HEK293 (cell line): ENCODE results near the gene ARX.

Experiments used
- ATF2 ChIP-seq: fragments of 450-650 bp; formaldehyde crosslinking; IDR thresholded peaks from 2 replicates; pipeline ENCODE4 v1.5.1; 2016; ENCODE audit warnings: missing biosample characterization, missing genetic modification characterization, low read depth
- CTCF ChIP-seq: fragments of 450-650 bp; formaldehyde crosslinking; IDR thresholded peaks from 2 replicates; pipeline ENCODE4 v1.5.1; 2016; ENCODE audit warnings: missing biosample characterization, missing genetic modification characterization
- FEZF1 ChIP-seq: fragments of 450-650 bp; formaldehyde crosslinking; IDR thresholded peaks from 2 replicates; pipeline ENCODE4 v1.5.1; 2016; ENCODE audit warnings: missing biosample characterization, missing genetic modification characterization
- SP2 ChIP-seq: fragments of 450-650 bp; formaldehyde crosslinking; IDR thresholded peaks from 2 replicates; pipeline ENCODE4 v1.5.1; 2016; ENCODE audit warnings: missing biosample characterization, missing genetic modification characterization
- TCF7L2 ChIP-seq: IDR thresholded peaks from 2 replicates; pipeline ENCODE4 v1.6.1; 2011; ENCODE audit warnings: low read depth, mild to moderate bottlenecking, inconsistent platforms, low read length, moderate library complexity, borderline replicate concordance
- YY1 ChIP-seq: fragments of 450-650 bp; formaldehyde crosslinking; IDR thresholded peaks from 2 replicates; pipeline ENCODE4 v1.5.1; 2018; ENCODE audit warnings: missing biosample characterization, missing genetic modification characterization
- ZBTB6 ChIP-seq: fragments of 450-650 bp; formaldehyde crosslinking; IDR thresholded peaks from 2 replicates; pipeline ENCODE4 v1.5.1; 2017; ENCODE audit warnings: missing biosample characterization, missing genetic modification characterization
- ZBTB7A ChIP-seq: fragments of 450-650 bp; formaldehyde crosslinking; IDR thresholded peaks from 2 replicates; pipeline ENCODE4 v1.5.1; 2016; ENCODE audit warnings: low read depth, missing biosample characterization, missing genetic modification characterization
- ZFP3 ChIP-seq: fragments of 450-650 bp; formaldehyde crosslinking; IDR thresholded peaks from 2 replicates; pipeline ENCODE4 v1.5.1; 2016; ENCODE audit warnings: low read depth, missing biosample characterization, missing genetic modification characterization
- ZNF18 ChIP-seq: fragments of 450-650 bp; formaldehyde crosslinking; IDR thresholded peaks from 2 replicates; pipeline ENCODE4 v1.5.1; 2016; ENCODE audit warnings: missing biosample characterization, missing genetic modification characterization
- ZNF24 ChIP-seq: fragments of 450-650 bp; formaldehyde crosslinking; IDR thresholded peaks from 2 replicates; pipeline ENCODE4 v1.5.1; 2016; ENCODE audit warnings: missing biosample characterization, missing genetic modification characterization
- ZNF623 ChIP-seq: fragments of 450-650 bp; formaldehyde crosslinking; IDR thresholded peaks from 2 replicates; pipeline ENCODE4 v1.5.1; 2016; ENCODE audit warnings: missing biosample characterization, missing genetic modification characterization
- ZNF670 ChIP-seq: fragments of 450-650 bp; formaldehyde crosslinking; IDR thresholded peaks from 2 replicates; pipeline ENCODE4 v1.5.1; 2016; ENCODE audit warnings: missing biosample characterization, missing genetic modification characterization, low read depth
- ZNF707 ChIP-seq: fragments of 450-650 bp; formaldehyde crosslinking; IDR thresholded peaks from 2 replicates; pipeline ENCODE4 v1.5.1; 2016; ENCODE audit warnings: missing biosample characterization, missing genetic modification characterization

- TF ChIP-seq CTCF (tag by site-specific recombination), result no peak
- TF ChIP-seq ZBTB6 (tag by site-specific recombination), result no peak
- TF ChIP-seq ZFP3, result no peak
- TF ChIP-seq ZNF623 (tag by site-specific recombination), result no peak
- no peak for TF ChIP-seq ZNF18
- no peak for TF ChIP-seq TCF7L2
- TF ChIP-seq ZBTB7A, result no peak
- TF ChIP-seq ZNF707, result no peak
- no peak for TF ChIP-seq FEZF1 (tag by site-specific recombination)
- TF ChIP-seq ZNF24 (tag by site-specific recombination), result no peak
- no peak for TF ChIP-seq SP2 (tag by site-specific recombination)
- TF ChIP-seq ATF2 (tag by site-specific recombination), result no peak
- TF ChIP-seq YY1 (tag by site-specific recombination), result no peak
- TF ChIP-seq ZNF670 (tag by site-specific recombination), result no peak
Measured at GRCh38 chrX:25009407-25009806, 6.4 kb downstream of the ARX start.
